ENCODE data around the gene BTBD19. TPM values are rescaled to one million over a fixed set of nuclear protein-coding genes. Genes with fewer than 3 reads are reported as not detected.
A peak's percentile ranks its signal among the peaks of the same experiment; 100 is the strongest.
"Not testable (repeated sequence)": the region's sequence is repeated elsewhere in the genome, so short reads cannot be mapped to it uniquely, and the experiment has no call there.

BTBD19 gene
- total RNA-seq, 1 donor from 2014 or later, result 4.4 TPM

DNA sequence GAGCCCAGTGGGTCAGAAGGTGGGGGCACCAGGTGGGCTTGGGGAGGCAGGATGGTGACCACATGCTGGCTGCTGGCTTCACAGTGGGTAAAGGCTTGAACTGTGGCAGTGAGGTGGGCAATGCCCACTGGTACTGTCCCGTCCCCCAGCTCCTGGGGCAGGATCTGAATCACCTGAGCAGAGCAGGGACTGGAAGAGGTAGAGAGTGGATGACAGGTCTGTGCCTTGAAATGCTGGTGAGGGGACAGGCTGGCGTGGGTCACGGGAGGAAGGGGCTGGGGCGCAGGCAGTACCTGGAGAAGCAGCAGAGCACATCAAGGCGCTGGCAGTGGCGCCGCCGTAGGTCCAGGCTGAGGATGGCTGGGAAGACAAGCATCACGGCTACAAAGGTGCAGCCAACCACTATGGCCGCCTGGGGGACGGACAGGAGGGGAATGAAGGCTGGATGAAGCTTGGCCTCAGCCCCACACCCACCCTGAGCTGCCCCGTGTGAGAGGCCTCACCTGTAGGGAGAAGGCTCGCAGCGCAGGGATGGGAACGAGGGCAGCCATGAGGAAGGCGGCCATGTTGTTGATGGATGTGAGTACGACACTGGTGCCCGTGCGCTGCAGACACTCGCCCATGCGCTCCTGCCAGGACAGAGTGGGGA is 19.8 kb downstream of the BTBD19 start:
- DNase-seq (ENCODE audit: low read depth), result no peak

- no peak for DNase-seq (ENCODE audit: low read depth)
These were observed 20.6 kb downstream of the BTBD19 start for GRCh38 chr1:44828841-44829440.

- no peak for DNase-seq (ENCODE audit: low read depth)
These were observed 21.4 kb downstream of the BTBD19 start for GRCh38 chr1:44829506-44830384.

DNA sequence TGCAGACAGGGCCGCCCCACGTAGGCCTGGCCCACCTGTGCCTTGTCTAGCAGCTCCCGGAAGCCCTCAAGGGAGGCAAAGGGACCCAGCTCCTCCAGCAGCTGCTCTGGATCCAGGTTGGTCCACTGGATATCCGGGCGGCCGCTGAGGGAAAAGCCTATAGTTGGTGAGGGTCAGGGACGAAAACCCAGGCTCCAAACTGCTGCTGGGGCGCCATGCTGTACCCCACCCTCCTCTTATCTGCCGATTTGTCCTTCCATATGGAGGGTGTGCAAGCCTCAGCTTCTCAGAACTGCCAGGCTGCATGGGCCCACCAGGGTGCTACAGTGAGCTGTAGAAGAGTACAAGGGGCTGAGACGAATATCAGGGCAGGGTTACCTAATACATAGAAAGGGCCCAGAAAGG is 22.6 kb downstream of the BTBD19 start:
- DNase-seq (ENCODE audit: low read depth), result no peak

DNA sequence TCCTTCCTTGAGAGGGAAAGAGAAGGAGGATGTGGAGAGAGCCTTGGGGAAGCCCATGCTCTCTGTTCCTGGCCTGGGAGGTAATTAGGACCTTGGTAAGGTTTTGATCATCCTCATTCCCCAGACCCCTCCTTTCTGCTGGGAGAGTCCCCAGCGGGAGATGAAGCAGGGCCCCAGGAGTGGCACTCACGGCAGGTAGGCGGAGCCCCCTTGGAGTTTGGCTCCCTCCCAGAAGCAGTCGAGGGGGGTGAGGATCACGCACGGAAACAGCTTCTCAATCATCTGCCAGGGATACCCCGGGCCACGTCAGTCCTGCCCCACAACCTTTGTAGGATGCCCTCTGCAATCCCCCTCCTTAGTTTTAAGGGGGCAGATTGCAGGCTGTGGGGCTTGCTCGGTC is 23.2 kb downstream of the BTBD19 start:
- no peak for DNase-seq (ENCODE audit: low read depth)

- no peak for DNase-seq (ENCODE audit: low read depth)
These were observed 23.9 kb downstream of the BTBD19 start for GRCh38 chr1:44832056-44832705.

GRCh38 chr1:44834328-44834727 is 26.0 kb downstream of the BTBD19 start:
- no peak for DNase-seq (ENCODE audit: low read depth)

DNA sequence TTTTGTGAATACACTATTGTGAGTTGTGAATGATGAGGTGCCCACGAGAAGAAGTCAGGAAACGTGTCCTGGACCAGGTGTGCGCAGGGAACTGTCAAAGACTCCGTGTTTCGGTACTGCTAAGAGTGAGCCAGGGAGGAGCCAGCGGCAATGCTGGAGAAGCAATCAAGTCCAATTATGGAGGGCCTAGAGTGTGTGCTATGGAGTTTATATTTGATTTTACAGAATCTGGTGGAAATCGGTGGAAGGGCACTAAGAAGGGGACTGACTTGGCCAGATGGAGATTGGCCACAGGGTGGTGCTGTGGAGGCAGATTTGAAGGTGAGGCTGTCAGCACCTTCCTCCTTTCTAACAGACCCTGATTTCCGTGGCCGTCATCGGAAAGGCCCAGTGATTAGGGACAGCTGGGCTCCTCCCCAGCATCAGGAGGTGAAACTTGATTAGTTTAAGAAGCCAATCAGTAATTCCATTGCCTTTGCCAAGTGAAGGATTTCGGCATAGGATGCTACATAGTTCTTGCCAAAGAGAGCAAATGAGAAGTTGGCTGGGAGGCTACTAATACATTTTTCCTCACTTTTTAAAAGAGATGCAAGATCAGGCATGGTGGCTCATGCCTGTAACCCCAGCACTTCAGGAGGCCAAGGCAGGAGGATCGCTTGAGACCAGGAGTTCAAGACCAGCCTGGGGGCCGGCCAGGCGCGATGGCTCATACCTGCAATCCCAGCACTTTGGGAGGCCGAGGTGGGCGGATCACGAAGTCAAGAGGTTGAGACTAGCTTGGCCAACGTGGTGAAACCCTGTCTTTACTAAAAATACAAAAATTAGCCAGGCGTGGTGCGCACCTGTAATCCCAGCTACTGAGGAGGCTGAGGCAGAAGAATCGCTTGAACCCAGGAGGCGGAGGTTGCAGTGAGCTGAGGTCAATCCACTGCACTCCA is 27.7 kb downstream of the BTBD19 start:
- peak; percentile 74 for DNase-seq (ENCODE audit: low read depth)

- not testable (repeated sequence) for DNase-seq (ENCODE audit: low read depth)
These were observed 30.0 kb downstream of the BTBD19 start for GRCh38 chr1:44838294-44838693.

GRCh38 chr1:44839576-44839975 is 31.3 kb downstream of the BTBD19 start:
- no peak for DNase-seq (ENCODE audit: low read depth)

- DNase-seq (ENCODE audit: low read depth), result no peak
These were observed 34.2 kb downstream of the BTBD19 start for GRCh38 chr1:44842486-44842861.

- no peak for DNase-seq (ENCODE audit: low read depth)
These were observed 34.7 kb downstream of the BTBD19 start, which contains the start of gene PTCH2 for GRCh38 chr1:44842862-44843655. TSS of gene PTCH2 (minus strand) at chr1:44843253. CDS start at chr1:44842932, 321 bp downstream.

DNA sequence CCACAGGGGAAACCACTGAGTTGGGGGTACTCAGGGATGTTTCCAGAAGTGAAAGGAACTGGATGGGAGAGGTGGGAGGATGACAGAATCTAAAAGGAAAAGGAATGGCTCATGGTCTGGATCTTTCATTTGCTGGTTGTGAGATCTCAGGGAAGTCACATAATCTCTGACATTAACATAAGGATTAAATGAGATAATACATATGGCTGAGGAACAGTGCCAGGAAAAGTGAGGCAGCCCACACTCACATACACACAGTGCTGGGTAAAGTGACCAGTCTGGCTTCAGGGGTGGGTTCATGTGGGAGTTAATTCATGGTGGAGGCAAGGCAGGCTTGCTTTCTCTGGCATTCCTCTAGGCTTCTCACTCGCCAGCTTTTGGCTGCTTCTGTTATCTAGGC is 38.7 kb downstream of the BTBD19 start:
- no peak for DNase-seq (ENCODE audit: low read depth)

DNA sequence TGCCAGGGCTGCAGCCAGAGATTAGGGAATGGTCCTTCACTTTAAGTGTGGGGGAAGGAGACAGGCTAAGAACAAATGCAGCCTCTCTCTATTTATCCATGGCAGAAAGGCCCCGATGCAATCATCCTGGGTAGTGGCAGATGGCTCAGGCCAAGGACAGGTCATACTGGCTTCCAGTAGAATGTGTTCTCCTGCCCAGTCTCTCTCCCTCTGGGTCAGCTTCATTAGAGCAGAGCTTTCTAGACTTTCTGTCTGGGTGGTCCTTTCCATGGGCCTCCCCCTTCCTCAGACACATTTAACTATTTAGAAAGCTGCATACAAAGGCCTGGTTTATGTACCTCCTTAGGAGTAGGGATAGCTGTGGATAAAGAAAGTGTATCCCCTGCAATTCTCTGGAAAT is 39.5 kb downstream of the BTBD19 start:
- DNase-seq (ENCODE audit: low read depth), result no peak

- no peak for DNase-seq (ENCODE audit: low read depth)
These were observed 40.3 kb downstream of the BTBD19 start for GRCh38 chr1:44848456-44849181.

GRCh38 chr1:44849575-44850132 is 41.3 kb downstream of the BTBD19 start:
- DNase-seq (ENCODE audit: low read depth), result no peak

- no peak for DNase-seq (ENCODE audit: low read depth)
These were observed 43.0 kb downstream of the BTBD19 start for GRCh38 chr1:44851308-44851707.

DNA sequence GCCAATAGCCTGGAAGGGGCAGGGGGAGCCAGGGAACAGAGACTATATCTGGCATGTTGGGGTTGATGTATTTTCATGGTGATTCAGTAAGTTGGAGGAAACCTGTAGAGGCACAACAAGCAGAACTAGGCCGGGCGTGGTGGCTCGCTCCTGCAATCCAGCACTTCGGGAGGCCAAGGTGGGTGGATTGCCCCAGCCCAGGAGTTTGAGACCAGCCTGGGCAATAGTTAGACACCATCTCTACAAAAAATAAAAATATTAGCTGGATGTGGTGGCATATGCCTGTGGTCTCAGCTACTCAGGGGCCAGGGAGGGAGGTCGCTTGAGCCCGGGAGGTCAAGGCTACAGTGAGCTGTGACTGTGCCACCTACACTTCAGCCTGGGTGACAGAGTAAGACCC is 44.9 kb downstream of the BTBD19 start:
- DNase-seq (ENCODE audit: low read depth), result no peak

GRCh38 chr1:44854970-44855369 is 46.6 kb downstream of the BTBD19 start:
- DNase-seq (ENCODE audit: low read depth), result no peak

Measured in renal cortical epithelial cell (primary cell).